ENCODE data around the gene MAX.

DNA sequence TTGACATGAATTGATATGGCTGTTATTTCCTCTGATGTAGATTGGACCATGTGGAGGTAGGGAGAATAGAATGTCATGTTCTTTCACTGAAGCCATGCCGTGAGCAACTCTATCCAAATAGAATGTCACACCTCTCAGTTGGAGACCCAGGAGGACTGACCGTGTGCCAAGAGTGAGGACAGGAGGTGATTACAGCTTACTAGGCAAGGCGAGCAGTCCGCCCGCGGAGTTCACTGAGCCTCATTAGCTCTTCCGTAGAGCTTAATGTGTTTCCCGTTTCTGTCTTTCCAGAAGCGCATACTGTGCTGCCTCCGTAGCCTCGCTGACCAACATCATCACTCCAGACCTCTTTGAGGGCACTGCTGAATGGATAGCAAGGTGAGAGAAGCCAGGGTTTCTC is 70.0 kb downstream of the MAX start:
- TF ChIP-seq CTCF (IDR thresholded peaks at IDR 0.05) (no peak), POLR2A (IDR thresholded peaks at IDR 0.05) (no peak)

Data from right lobe of liver (tissue), 4 donors.